GM12892 (cell line): ENCODE data around the gene KRTAP9-3.

ENCODE experiments used
- POLR2A ChIP-seq: IDR thresholded peaks from 2 replicates; pipeline ENCODE4 v1.6.1; 2011; ENCODE audit warnings: low read depth, low read length, control low read depth
- POLR2AphosphoS5 ChIP-seq: IDR thresholded peaks from 2 replicates; pipeline ENCODE4 v1.6.1; 2011; ENCODE audit warnings: low read depth, low read length, control low read depth

DNA sequence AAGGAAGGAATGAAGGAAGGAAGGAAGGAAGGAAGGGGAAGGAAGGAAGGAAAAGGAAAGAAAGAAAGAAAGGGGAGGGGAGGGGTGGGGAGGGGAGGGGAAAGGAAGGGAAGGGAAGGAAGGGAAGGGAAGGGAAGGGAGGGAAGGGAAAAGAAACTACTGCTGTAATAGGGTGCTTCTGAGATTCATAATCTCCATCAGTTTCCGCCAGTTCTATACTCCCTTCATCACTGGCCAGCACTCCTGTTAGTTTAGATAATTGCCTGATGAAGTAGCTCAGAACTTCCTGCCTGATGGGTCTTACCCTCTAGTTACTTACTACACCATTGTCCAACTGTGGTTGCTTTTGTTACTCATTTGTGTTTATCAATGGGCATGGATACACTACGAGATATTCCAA, 31.0 kb downstream of the KRTAP9-3 start:
- no peak for TF ChIP-seq POLR2AphosphoS5
- TF ChIP-seq POLR2A, result no peak
